ENCODE measurements around the gene SLC10A6.
"Not testable (repeated sequence)": the region's sequence is repeated elsewhere in the genome, so short reads cannot be mapped to it uniquely, and the experiment has no call there.

Gene SLC10A6, protein sequence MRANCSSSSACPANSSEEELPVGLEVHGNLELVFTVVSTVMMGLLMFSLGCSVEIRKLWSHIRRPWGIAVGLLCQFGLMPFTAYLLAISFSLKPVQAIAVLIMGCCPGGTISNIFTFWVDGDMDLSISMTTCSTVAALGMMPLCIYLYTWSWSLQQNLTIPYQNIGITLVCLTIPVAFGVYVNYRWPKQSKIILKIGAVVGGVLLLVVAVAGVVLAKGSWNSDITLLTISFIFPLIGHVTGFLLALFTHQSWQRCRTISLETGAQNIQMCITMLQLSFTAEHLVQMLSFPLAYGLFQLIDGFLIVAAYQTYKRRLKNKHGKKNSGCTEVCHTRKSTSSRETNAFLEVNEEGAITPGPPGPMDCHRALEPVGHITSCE

GRCh38 chr4:86848732-86849619 is at the start of gene SLC10A6:
SLC10A6 (minus strand) TSS chr4:86849384; CDS start chr4:86849115, 269 bp downstream.
- no peak for DNase-seq (ENCODE audit: low read depth in 2 of 2)

- no peak for DNase-seq (ENCODE audit: low read depth in 2 of 2)
Measured at GRCh38 chr4:86898562-86898961, 49.4 kb upstream of the SLC10A6 start.

- DNase-seq (ENCODE audit: low read depth in 2 of 2): no peak
Measured at GRCh38 chr4:86896596-86896995, 47.4 kb upstream of the SLC10A6 start.

DNA sequence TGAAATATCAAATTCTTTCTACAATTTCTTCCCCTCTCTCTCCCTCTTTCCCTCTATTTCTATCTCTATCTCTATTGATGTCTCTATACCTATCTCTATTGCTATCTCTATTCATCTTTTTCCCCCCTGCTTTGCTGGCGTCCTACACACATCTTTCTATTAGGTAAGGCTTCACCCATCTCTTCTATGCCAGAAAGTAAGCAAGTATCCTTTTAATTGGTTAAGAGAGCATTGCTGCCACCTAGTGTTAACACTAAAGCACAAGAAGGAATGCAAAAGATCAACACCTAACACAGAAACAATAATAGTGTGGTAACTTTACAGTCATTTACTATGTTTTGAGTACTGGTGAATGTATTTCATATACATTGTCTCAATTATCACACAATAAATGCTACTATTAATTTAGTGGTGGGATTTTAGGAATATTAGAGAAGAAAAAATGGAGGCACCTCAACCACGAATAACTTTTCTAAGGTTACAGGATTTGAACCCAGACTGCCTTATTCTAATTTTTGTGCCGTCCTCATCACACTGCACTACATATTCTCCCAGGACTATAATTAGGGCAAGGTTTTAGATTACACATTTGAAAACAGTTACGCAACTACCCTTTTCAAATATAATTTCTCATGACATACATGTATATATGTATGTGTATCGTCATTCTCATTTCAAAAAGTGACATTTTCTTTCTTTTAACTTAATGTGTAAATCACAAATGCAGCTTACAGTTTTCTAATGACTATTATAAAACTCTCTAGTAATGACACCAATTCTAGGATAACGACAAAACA is 46.7 kb upstream of the SLC10A6 start:
- peak; percentile 62 to 66 for DNase-seq (ENCODE audit: low read depth in 2 of 2)

- DNase-seq (ENCODE audit: low read depth in 2 of 2): no peak
Measured at GRCh38 chr4:86894455-86894854, 45.3 kb upstream of the SLC10A6 start.

GRCh38 chr4:86893136-86893535 is 44.0 kb upstream of the SLC10A6 start:
- no peak for DNase-seq (ENCODE audit: low read depth in 2 of 2)

DNA sequence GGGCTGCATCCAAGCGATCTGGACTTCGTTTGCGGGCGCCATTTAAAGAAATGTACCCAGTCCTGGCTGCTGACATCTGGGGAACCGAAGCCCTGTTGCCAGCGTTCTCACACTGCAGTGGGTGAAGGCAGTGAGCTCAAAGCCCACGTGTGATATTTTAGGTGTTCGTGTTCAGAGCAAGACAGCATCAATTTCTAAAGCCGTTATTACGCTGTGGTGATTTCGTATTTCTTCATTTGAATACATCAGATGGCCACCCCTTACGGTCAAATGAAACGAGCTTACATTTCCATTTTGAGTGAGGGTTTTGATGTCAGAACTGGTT is 43.4 kb upstream of the SLC10A6 start:
- DNase-seq (ENCODE audit: low read depth in 2 of 2): no peak

DNA sequence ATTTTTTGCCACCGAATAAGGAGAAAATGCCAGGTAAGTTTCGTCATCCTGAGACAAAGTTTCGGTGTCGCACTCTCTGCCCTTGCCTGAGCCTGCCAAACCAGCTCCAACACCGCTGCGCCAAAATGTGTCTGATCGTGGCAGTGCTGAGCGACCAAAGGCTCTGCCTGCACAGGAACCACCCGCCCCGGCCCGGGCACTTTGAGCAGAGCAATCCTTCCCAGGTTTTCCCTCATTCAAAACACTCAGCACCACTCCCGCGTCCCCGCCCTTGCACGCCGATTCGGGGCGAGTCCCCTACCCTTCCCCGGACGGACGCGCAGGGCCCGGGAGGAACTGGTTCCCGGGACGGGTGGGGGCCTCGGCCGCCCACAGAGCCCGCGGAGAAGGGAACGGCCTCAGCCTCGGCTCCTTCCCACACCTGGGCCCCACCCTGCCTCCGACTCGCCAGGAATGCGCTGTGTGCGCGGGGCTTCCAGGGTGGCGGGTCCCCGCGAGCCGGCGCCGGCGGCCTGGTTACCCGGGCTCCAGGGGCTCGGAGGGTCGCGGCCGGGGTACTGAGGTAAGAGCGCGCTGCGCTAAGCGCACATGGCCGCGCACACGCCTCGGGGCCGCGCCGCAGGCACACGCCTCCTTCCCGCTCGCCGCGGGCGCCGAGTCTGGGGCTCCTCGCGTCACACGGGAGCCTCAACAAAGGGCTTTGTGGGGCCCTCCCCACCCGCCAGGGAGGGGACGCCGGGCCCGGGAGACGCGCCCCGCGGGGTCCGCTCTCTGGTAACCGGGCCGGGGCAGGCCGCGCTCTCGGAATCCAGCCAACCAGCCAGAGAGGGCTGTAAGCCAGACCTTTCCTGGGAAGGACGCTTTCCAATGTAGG is 42.8 kb upstream of the SLC10A6 start, which contains the start of gene C4orf36:
Gene C4orf36 (minus strand): TSS at position 661 of the 874 bp plus-strand sequence. CDS start 902 bp downstream, outside the sequence.
- no peak for DNase-seq (ENCODE audit: low read depth in 2 of 2)

- DNase-seq (ENCODE audit: low read depth in 2 of 2): no peak
Measured at GRCh38 chr4:86890790-86891189, 41.6 kb upstream of the SLC10A6 start.

DNA sequence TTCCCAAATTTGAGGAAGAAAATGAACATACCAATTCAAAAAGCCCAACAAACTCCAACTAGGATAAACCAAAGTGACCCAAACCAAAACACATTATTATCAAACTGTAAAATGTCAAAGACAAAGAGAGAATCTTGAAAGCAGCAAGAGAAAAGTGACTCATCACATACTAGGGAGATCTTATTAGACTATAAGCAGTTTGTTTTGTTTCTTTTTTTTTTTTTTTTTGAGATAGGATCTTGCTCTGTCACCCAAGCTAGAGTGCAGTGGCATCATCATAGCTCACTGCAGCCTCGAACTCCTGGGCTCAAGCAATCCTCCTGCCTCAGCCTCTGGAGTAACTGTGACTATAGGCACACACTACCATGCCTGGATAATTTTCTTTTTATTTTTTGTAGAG is 30.5 kb upstream of the SLC10A6 start:
- DNase-seq (ENCODE audit: low read depth in 2 of 2): no peak

DNA sequence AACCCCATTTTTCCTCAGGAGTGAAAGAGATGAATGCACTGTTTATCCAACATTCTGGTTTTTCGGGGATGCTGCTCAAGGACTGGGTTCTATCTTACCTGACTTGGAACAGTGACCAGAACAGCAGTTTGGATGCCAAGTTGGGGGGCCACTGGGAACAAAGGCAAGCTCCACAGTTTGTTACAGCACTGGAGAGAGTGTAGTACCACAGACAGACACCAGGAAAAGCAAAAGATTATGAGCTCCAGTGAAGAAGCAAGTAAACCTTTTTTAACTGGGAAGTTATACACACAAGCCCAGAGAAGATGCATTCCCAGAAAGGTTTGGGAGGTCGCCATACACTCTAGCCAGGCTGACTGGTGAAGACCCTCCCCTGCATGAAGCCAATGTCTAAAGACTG is 29.5 kb upstream of the SLC10A6 start:
- DNase-seq (ENCODE audit: low read depth in 2 of 2): no peak

GRCh38 chr4:86876894-86877685 is 27.9 kb upstream of the SLC10A6 start:
- no peak for DNase-seq (ENCODE audit: low read depth in 2 of 2)

DNA sequence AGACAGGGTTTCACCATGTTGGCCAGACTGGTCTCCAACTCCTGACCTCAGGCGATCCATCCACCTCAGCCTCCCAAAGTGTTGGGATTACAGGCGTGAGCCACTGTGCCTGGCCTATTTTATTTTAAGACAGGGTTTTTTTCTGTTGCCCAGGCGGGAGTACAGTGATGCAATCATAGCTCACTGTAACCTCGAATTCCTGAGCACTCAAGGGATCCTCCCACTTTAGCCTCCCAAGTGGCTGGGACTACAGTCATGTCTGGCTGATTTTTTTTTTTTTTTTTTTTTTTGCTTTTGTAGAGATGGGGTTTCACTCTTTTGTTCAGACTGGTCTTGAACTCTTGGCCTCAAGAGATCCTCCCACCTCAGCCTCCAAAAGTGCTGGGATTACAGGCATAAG is 26.3 kb upstream of the SLC10A6 start:
- DNase-seq (ENCODE audit: low read depth in 2 of 2): not testable (repeated sequence)

DNA sequence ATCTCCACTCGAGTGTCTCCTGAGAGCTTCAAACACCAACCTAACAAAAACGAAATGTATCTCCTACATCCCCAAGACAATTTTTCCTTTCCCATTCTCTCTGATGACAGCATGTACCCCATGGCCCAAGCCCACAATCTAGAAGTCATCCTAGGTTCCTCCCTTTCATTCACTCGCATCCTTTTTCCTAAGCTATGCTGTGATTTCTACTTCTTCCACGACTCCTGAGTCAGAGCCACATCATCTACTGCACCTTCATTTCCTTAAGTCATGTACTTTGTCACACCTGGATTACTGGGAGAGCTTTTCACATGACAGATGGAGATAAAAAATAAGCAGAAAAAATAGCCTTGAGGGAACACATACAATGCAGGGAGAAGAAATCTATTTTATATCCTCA is 23.0 kb upstream of the SLC10A6 start:
- DNase-seq (ENCODE audit: low read depth in 2 of 2): no peak

DNA sequence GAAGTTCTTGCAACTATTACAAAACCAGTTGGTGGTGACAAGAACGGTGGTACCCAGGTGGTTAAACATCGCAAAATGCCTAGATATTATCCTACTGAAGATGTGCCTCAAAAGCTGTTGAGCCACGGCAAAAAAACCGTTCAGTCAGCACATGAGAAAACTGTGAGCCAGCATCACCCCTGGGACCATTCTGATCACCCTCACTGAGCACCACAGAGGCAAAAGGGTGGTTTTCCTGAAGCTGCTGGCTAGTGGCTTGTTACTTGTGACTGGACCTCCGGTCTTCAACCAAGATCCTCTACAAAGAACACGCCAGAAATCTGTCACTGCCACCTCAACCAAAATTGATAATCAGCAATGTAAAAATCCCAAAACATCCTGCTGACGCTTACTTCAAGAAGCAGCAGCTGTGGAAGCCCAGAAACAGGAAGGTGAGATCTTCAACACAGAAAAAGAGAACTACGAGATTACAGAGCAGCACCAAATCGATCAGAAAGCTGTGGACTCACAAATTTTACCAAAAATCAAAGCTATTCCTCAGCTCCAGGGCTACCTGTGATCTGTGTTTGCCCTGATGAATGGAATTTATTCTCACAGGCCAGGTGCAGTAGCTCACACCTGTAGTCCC is 21.4 kb upstream of the SLC10A6 start:
- DNase-seq (ENCODE audit: low read depth in 2 of 2): no peak

- DNase-seq (ENCODE audit: low read depth in 2 of 2): no peak
Measured at GRCh38 chr4:86857341-86858052, 8.3 kb upstream of the SLC10A6 start.

DNA sequence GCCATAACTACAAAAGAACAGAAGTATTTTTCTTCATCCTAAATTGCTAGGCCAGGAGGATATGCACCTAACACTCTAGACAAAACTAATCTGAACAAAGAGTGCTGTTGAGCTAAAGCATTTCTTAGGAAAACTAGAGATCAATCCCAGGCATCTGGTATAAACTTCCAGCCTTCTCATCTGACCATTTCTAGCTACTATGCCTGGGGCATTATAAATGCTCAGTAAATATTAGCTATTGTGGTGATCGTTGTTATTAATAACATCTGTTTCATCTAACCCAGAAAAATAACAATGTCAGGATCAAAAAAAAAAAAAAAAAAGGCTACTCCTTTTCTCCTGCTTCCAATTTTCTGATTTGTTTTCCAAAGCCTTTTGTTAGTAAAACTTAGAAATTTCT is 7.7 kb upstream of the SLC10A6 start:
- DNase-seq (ENCODE audit: low read depth in 2 of 2): no peak

- peak in 1 of 2 experiments; percentile 42 for DNase-seq (ENCODE audit: low read depth in 2 of 2)
Measured at GRCh38 chr4:86855572-86855971, 6.4 kb upstream of the SLC10A6 start.

DNA sequence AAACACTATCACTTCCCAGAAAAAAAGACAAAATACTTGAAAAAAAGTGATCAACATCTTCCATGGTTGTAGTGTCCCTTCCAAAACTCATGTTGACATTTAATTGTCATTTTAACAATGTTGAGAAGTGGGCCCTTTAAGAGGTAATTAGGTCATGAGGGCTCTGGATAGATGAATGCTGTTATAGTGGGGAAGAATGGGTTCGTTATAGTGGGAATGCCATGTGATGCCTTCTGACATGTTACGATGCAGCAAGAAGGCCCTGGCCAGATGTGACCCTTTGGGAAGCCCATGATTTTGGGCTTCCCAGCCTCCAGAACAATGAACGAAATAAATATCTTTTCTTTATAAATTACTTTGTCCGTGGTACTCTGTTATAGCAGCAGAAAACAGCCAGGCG is 4.0 kb upstream of the SLC10A6 start:
- DNase-seq (ENCODE audit: low read depth in 2 of 2): no peak

All from fibroblast of skin of left quadriceps (primary cell).